GM18951 (cell line): Measurements from ENCODE around the gene TRMT11.
"Not testable (repeated sequence)": the region's sequence is repeated elsewhere in the genome, so short reads cannot be mapped to it uniquely, and the experiment has no call there.

Experiments used
- POLR2A ChIP-seq: IDR thresholded peaks from 4 replicates; pipeline ENCODE4 v1.6.1; 2011; ENCODE audit warnings: mild to moderate bottlenecking; ENCODE audit not compliant: insufficient read length, insufficient read depth; ENCODE audit errors: extremely low read depth
- in situ Hi-C: fragments of 300-500 bp; cut with MboI; formaldehyde crosslinking; loops from one replicate; pipeline ENCODE4 v1.12.0; 2022; ENCODE audit warnings: low sequenced_read_pairs, mixed read lengths, inconsistent platforms; ENCODE audit not compliant: unreplicated experiment

Gene TRMT11

GRCh38 chr6:125949069-125949468, 37.3 kb upstream of the TRMT11 start:
- no peak for TF ChIP-seq POLR2A
- in situ Hi-C loops = no loop called here

GRCh38 chr6:125950293-125950692, 36.0 kb upstream of the TRMT11 start:
- in situ Hi-C loops = no loop called here

GRCh38 chr6:125950716-125951115, 35.6 kb upstream of the TRMT11 start:
- in situ Hi-C loops = not testable (repeated sequence)

More at GRCh38 chr6:125950293-125950692, 36.0 kb upstream of the TRMT11 start:
- TF ChIP-seq POLR2A = no peak

DNA sequence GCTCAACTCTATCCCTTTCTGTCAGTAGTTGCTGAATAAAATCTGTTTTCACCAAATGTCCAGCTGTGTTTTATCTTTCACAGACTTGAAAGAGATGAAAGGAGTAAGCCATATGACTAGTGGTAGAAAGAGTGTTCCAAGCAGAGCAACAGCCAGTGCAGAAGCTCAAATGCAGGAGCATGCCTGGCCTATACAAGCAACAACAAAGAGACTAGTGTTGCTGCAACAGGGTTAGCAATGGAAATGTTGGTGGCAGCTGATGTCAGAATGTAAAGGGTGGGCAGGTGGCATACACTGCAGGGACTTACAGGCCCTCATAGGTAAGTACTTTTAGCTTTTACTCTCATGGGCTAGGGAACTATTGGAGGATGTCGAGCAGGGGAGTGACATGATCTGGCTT, 35.0 kb upstream of the TRMT11 start:
- in situ Hi-C loops = no loop called here
- no peak for TF ChIP-seq POLR2A

GRCh38 chr6:125952764-125953501, 33.4 kb upstream of the TRMT11 start:
- in situ Hi-C loops = no loop called here
- no peak for TF ChIP-seq POLR2A

DNA sequence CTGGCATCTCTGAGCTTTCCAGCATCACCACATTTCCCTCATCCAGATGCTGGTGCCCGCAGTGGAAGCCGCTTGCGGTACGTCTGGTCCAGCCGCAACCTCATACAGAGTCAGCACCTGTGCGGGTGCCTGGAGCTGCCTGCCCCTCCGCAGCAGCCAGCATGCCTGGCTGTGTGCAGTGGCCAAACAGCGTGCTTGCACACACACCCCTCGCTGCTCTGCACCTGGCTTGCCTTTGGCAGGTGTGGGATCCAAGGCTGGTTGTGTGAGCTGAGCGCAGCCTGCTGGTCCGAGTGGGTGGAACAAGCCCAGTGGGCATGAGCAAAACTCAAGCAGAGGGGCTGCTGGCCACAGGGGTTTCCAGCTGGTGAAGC, 32.9 kb upstream of the TRMT11 start:
- no peak for TF ChIP-seq POLR2A

GRCh38 chr6:125954735-125955339, 31.5 kb upstream of the TRMT11 start:
- no peak for TF ChIP-seq POLR2A
- in situ Hi-C loops = no loop called here

More for the DNA sequence above, 32.9 kb upstream of the TRMT11 start:
- in situ Hi-C loops = no loop called here

DNA sequence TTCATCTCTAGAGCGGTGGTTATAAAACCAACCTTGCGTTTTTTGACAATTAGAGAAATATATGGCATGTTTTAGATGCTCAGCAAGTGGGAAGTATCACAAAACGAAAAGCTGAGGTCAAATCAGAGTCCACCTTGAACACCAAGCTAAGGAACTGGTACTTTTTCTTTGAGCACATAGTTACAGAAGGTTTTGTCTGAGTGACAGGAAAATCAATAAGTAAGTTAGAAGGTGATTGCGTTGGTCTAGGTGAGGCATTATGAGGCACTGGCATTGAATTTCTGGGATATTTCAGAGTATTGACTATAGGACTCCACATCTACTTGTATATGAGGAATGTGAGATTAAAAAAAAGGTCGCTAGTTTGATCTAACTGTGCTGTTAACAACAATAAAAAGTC, 30.4 kb upstream of the TRMT11 start:
- in situ Hi-C loops = no loop called here
- no peak for TF ChIP-seq POLR2A

GRCh38 chr6:125956506-125957390, 29.6 kb upstream of the TRMT11 start, which contains the start of gene HINT3:
Gene HINT3, plus strand, starts transcription at chr6:125956770. Its CDS starts 208 bp downstream, at chr6:125956978.
- in situ Hi-C loops = no loop called here
- peak; percentile 74 for TF ChIP-seq POLR2A

- no peak for TF ChIP-seq POLR2A
- in situ Hi-C loops = no loop called here
Measured at GRCh38 chr6:125957391-125957693, 29.0 kb upstream of the TRMT11 start.

DNA sequence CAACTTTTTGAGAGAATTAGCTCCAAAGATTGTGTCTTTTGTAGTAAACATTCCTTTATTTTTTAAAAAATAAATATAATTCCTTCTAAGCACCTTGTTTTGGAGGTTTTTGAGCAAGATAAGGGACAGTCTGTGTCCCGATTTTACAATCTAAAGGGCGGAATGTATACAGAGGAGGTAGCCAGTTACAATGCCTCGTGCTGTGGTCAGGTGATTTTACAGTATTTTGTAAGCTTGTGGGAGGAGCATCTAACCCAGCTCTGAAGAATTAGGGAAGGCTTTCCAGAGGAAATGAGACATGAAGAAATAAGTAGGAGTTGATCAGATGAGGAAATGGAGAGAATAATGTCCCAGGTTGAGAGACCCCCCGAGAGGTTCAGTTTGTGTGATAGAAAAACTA, 28.5 kb upstream of the TRMT11 start:
- TF ChIP-seq POLR2A = no peak
- in situ Hi-C loops = no loop called here

DNA sequence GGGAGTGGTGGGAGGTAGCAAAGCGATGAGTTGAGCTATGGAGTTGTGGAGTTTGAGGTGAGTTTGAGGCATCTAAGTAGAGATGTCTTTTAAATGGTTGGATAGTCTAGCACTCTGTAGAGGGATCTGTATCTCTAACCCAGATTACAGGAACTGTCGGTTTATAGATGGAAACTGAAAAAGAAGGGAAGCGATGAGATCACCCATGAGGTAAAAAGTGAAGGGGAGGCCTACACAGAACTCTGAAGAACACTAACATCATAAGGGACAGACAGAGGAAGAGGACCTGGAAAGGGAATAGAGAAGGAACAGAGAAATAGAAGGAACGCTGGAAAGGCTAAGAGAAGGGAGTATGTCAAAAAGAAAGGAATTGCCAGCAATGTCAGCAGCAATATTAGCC, 27.3 kb upstream of the TRMT11 start:
- in situ Hi-C loops = no loop called here
- TF ChIP-seq POLR2A = no peak

DNA sequence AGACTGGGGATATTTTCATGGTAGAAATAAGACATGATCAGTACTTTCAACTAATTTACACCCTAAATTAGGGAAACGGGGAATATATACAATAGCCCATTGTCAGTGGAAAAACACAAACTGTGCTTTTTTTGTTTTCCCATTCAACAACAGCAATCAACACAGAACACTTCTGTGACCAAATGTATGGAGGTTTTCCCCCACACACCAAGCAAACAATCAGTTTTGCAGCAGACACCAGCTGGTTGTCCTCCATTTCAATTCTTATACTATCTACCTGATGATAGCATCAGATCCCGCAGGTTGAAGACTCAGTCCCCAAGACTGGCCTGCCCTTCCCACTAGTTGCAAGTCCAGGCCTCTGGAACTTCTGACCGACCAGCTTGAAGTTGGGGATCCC, 25.2 kb upstream of the TRMT11 start:
- in situ Hi-C loops = loop anchor here (5.0 kb wide), 1 partner anchor 179 kb away; no protein-coding TSS in a partner anchor
- TF ChIP-seq POLR2A = no peak
